ENCODE results near the gene ATR. TPM values are rescaled to one million over a fixed set of nuclear protein-coding genes. Genes with fewer than 3 reads are reported as not detected.
A peak's percentile ranks its signal among the peaks of the same experiment; 100 is the strongest.

The ATR gene
- total RNA-seq = 10 to 100 TPM; 13.9 to 20.3 TPM

- peak within 1 kb of the TSS; percentile 90 for H3K27ac ChIP-seq
- no peak for TF ChIP-seq CTCF (IDR thresholded peaks at IDR 0.05)
- no peaks in the 10 kb centered on the region for H3K36me3 ChIP-seq
- H3K4me1 ChIP-seq = no peaks in the 10 kb centered on the region
- H3K9me3 ChIP-seq = no peaks in the 10 kb centered on the region
- peak within 1 kb of the TSS; percentile 95 for H3K4me3 ChIP-seq
- no peaks in the 10 kb centered on the region for H3K27me3 ChIP-seq
- H3K9ac ChIP-seq (ENCODE audit: low read depth in 2 of 2, low read length in 2 of 2) = peak within 1 kb of the TSS; percentile 91 to 95
- DNase-seq = peak; percentile 99
- intact Hi-C loops (cut with DNase I) = no loop called here
Measured at GRCh38 chr3:142578329-142579223, at the start of gene ATR. Gene ATR, minus strand, starts transcription at chr3:142578733. Its CDS starts 29 bp downstream, at chr3:142578704.

- H3K4me1 ChIP-seq = no peaks in the 10 kb centered on the region
- no peak overlapping the region for H3K9ac ChIP-seq (ENCODE audit: low read depth in 2 of 2, low read length in 2 of 2)
- no peak overlapping the region for H3K27ac ChIP-seq
- intact Hi-C loops (cut with DNase I) = loop anchor here (2.0 kb wide), 1 partner anchor 18 kb away; no protein-coding TSS in a partner anchor
- DNase-seq = no peak
- H3K9me3 ChIP-seq = no peaks in the 10 kb centered on the region
- H3K36me3 ChIP-seq = no peaks in the 10 kb centered on the region
- H3K27me3 ChIP-seq = no peaks in the 10 kb centered on the region
- no peak for TF ChIP-seq CTCF (IDR thresholded peaks at IDR 0.05)
- no peak overlapping the region for H3K4me3 ChIP-seq
Measured at GRCh38 chr3:142626971-142627370, 48.4 kb upstream of the ATR start.

- H3K9me3 ChIP-seq = no peaks in the 10 kb centered on the region
- H3K36me3 ChIP-seq = no peaks in the 10 kb centered on the region
- TF ChIP-seq CTCF (IDR thresholded peaks at IDR 0.05) = no peak
- no peaks in the 10 kb centered on the region for H3K4me1 ChIP-seq
- no peak overlapping the region for H3K9ac ChIP-seq (ENCODE audit: low read depth in 2 of 2, low read length in 2 of 2)
- peak overlapping the region; percentile 56 for H3K27ac ChIP-seq
- no peak overlapping the region for H3K4me3 ChIP-seq
- intact Hi-C loops (cut with DNase I) = no loop called here
- DNase-seq = no peak
- no peaks in the 10 kb centered on the region for H3K27me3 ChIP-seq
Measured at GRCh38 chr3:142625153-142625440, 46.6 kb upstream of the ATR start.

- intact Hi-C loops (cut with DNase I) = no loop called here
- Histone ChIP-seq H3K36me3 (no peaks in the 10 kb centered on the region), H3K27me3 (no peaks in the 10 kb centered on the region), H3K4me1 (no peaks in the 10 kb centered on the region), H3K4me3 (no peak overlapping the region), H3K9ac (ENCODE audit: low read depth in 2 of 2, low read length in 2 of 2) (no peak overlapping the region), H3K27ac (peak overlapping the region; percentile 56), H3K9me3 (no peaks in the 10 kb centered on the region)
- TF ChIP-seq CTCF (IDR thresholded peaks at IDR 0.05) = no peak
- no peak for DNase-seq
Measured at GRCh38 chr3:142624341-142625152, 46.0 kb upstream of the ATR start.

- Histone ChIP-seq H3K36me3 (no peaks in the 10 kb centered on the region), H3K27ac (peak overlapping the region; percentile 56), H3K27me3 (no peaks in the 10 kb centered on the region), H3K9ac (ENCODE audit: low read depth in 2 of 2, low read length in 2 of 2) (peak overlapping the region in 1 of 2 donors; percentile 14), H3K4me1 (no peaks in the 10 kb centered on the region), H3K9me3 (no peaks in the 10 kb centered on the region), H3K4me3 (no peak overlapping the region)
- TF ChIP-seq CTCF (IDR thresholded peaks at IDR 0.05) = no peak
- no peak for DNase-seq
- intact Hi-C loops (cut with DNase I) = no loop called here
Measured at GRCh38 chr3:142623194-142623593, 44.7 kb upstream of the ATR start.
